AG20443 (cell line): Measurements from ENCODE around the gene TERT.

Experiments
- DNase-seq: peaks from one replicate; pipeline ENCODE4 v3.0.0; 2012; ENCODE audit warnings: low spot score, mixed read lengths

TERT gene

DNA sequence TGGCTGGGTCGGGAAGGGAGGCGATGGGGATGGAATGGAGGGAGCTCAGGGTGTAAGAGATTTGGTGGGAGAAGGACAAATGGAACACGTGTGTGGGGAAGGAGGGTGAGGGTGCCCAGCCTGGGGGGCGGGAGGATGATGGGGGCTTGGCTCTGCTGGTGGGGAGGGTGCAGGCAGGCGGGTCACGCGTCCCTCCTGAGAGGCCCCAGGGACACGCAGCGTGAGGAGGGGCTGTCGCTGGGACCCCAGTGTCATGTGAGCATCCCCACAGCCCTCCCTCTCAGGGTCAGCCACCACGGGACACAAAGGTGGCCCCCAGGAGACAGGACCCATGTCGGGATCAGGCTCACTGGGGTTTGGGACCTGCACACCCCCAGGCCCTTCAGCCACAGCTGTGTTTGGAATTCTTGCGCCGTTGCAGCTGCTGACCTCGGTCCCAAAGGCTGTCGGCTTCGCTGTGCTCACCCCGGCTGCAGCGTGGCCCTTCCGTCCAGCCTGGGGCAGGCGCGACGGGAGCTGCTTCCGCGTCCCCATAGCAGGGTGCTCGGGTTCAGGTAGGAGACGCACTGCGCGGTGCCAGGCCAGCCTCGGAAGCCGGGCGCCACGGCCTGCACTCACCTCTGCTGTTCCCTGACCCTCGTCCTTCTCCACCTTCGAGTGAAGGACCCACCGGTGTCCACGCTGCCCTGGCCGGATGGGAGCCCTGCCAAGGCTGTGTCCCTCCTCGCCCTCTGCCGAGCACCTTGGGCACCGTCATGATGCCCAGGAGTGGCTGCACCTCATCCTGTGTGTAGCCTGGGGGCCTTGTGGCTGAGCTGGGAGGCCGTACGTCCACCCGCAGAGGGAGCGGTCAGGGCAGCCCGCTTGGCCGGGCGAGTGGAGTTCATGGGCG, 88.1 kb downstream of the TERT start:
- no peak for DNase-seq

DNA sequence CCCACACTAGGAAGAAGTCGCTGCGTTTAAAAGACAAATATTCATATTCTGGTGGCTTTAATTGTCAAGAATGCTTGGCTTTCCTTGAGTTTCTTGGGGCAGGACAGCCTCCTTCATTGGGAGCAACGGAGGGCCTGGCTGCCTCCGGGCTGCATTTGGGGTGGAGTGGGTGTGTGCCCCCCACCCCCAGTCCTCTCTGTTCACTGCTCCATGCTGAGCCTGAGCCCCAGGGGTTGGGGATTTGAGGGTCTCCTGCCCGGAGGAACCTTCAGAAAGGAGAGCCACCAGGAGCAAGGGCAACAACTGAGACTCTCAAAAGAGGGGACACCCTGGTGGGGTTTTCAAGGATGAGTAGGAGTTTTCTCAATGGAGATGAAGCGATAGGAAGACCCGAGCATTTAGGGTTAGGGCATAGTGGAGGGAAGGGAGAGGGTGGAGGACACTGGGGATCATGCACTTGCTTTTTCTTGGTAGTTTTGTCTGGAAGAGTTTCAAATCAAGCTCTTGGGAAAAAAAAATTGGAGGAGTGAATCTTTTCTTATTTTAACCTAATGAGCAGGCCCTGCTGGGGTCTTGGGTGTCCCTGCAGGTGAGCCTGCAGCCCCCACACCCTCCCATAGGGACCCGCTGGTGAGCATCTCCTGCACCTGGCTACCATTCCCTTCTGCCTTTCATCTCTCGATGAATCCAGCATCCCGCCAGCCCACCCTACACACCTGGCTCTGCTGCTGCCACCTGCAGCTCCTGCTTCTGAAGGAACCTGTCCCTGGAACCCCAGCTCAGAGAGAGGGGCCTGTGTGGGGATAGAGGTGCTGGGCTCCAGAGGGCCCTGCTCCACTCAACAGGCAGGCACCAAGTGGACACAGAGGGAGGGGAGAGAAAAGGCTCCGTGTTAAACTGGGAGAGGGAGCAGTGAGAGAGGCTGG, 89.3 kb downstream of the TERT start:
- no peak for DNase-seq

DNA sequence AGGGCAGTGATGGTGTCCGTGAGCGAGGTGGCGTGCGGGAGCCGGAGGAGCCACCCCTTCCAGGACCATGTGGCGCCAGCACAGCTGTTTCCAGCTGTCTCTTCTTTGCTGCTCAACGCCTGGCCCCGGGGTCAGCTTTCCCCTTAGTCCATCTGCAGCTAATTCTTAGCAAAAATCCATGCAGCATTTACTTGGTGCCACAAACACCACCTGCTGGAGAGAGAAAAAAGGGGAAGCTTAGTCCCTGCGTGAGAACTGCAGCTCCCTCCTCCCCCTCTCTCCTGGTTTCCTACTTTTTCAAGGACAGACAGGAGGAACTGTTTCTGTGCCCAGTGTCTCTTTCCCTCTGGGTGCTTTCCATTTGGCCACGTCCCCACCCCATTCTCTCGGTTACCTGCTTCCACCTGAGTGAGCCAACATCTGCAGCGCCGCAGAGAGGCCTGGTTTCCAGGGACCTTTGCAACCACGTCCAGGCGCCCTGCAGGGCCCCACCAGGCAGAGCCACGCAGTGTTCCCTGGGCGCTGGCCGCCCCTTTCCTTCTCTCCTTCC, 90.1 kb downstream of the TERT start:
- DNase-seq, result no peak

DNA sequence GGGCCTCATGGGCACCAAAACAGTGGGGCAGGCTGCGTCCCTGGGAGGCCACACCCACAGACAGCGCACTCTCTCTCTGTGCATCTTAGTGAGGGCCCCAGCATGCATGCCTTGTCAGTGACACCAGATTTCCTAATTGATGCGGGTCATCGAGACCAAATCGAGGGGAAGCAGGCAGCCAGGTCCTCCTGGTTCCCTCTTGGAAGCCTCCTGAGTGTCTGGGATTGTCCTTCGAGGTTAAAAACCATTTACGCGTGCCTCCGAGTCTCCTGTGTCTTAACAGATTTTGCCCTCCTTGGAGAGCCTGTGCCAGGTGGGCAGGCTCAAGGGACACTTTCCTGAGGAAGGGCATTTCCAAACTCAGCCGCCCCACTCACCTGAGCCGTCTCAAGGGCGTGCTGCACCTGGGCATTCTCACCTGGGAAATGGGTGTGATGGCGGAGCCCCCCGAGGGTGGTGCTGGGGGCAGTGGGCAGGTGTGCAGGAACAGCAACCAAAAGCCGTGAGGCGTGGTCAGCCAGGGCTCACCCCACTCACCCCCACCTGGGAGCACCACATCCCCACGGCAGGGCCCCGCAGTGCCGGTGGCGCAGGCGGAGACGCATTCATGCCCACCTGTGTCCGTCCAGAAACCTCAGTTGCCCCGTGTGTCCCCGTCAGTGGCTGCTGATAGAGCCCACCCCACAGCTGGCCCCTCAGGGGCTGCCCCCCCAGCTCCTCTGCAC, 90.7 kb downstream of the TERT start:
- DNase-seq, result no peak

DNA sequence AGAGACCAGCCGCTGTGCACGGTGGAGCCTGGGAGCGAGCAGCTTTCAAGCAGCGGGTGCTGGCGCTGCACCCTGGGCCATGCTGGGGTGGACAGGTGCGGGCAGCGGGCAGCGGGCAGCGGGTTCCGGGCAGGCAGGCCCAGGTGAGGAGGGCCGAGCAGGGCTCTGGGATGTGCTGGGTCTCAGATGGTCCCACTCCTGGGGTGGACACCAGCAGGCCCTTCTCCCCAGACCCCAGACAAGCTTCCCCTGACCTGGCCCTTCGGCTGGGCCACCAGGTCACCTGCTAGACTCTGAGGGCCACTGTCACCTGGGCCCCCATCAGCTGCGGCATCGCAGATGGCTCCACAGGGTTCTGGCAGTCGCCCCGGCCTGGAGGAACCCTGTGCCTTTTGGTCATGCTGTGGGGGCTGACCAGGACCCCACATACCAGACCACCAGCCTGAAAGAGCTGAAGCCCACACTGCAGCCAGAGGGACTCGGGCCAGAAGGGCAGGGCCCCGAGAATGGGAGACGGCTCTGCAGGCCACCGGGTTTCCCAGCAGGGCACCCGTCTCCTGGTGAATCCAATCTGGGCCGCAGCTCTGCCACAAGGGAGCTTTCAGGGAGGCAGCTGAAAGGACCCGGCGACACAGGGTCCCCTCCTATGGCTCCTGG, 91.4 kb downstream of the TERT start:
- DNase-seq, result no peak
